SIG-M5 treated with dmso at 0.1 percent for 504 hours (cell line): ENCODE data around the gene RANBP17.
"Not testable (repeated sequence)": the region's sequence is repeated elsewhere in the genome, so short reads cannot be mapped to it uniquely, and the experiment has no call there.

Experiments used
- DNase-seq: peaks from one replicate; lab custom pipeline; 2025; ENCODE audit not compliant: unreplicated experiment; lab: John Stamatoyannopoulos, UW

The RANBP17 gene

DNA sequence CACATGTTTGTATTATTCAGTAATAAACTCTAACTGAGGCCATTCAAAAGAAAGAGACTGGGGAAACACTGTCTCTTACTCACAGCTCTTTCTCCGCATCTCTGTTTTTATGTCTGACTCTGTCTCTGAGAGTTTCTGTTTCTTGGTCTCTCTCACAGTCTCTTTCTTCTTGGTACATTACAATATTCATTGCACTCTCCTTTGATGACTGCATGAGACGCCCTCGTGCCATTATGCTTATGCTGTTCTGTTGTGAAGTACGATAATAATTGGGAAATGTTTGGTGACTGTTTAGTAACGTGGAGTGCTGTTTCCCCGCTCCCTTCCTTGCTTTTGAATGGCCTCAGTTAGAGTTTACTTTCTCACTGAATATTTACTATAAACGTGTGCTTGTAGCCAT is 421.9 kb downstream of the RANBP17 start:
- DNase-seq, result no peak

DNA sequence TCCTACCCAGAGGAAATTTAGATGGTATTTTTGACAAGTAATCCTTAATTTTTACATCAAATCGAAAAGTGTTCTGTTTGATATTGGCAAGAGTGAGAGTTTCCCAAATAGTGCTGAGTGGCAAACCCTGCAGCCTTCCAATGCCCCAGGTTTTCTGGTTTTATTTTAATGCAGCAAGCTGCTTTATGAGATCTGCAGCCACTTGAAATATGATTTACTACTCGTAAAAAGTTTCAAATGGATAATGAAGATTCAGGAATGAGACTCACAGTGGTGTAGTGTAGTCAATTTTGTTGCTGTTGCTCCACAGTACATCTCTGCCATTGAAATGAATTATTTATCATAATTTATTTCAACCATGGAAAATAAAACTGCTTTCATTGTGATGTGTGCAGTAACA is 423.6 kb downstream of the RANBP17 start:
- DNase-seq, result no peak

DNA sequence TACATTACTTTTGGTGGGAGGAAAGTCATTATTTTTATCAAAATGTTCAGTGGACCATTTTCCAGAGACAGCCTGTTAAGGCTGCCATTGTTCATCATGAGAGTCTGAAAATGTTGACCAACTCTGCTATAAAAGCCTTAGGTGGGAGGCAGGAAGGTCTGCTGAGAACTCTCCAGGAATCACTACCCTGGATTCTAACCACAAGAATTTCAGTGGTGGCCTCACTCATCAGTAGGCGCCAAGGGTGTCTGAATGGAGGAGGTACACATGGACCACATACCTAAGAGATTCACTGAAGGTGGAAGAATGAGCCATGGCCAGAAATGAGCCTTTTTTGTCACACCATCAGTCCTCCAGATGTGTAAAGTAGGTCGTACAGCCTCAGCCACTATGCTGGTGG is 426.2 kb downstream of the RANBP17 start:
- no peak for DNase-seq

DNA sequence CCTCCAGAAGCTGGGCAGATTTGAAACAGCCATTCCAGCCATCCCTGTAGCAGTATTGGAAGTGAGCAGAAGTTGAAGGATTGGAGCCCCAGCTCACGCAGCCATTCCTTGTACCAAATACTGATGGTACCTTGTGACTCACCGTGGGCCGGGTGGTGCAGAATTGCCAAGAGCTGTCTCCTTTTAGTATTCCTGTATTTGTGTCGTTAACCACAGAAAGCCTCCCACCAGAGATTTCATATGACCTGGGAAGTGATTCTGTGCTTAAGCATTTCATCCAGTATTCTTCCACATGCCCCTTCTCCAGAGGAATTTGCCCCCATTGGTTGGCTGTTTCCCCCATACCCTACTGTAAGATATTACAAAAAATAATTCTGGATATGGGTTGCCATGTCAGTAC is 429.6 kb downstream of the RANBP17 start:
- DNase-seq, result no peak

DNA sequence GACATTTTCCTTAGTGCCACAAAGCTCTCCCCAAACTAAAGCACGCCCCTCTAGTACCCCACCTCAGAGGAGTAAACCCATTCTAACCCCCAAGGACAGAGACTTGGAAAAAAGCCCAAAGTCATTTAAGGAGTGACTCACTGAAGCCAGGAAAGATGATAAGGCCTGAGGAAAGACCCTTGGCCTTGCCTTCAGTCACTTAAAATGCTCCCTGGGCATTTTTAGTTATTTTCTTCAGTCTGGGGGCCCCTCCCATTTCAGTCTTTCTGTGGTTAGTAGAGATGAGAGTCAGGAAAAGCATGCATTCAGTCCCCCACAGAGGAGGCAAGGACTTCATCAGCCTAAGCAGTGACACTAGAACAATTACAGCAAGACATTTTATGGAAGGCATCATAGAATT is 433.5 kb downstream of the RANBP17 start:
- DNase-seq, result no peak

DNA sequence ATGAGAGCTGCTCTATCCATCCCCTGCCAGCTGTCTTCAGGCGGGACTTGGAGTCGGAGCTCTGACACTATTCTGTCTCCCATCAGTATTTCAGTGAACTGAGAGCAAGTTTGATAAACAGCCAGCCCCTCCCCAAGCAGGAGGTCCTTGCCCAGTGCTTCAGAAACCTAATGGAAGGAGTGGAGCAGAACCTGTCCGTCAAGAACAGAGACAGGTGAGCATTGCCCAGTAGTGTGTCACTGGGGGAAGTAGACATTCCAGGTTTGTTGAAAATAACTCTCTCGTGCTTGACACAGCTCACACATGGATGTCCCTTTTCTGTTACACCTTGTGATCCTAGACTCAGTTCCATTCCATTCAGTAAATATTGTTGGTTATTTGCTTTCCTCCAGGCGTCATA is 434.0 kb downstream of the RANBP17 start:
- DNase-seq, result no peak

DNA sequence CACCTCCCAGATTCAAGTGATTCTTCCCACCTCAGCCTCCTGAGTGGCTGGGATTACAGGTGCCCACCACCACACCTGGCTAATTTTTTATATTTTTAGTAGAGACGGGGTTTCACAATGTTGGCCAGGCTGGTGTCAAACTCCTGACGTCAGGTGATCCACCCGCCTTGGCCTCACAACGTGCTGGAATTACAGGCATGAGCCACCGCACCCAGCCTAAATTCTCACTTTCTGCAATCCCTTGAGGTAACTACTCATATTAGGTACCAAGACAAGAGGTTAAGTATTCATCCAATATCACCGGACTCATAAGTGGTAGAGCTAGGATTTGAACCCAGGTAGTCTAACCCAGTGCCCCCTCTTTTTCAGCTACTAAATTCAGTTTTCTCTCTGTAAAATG is 436.1 kb downstream of the RANBP17 start:
- DNase-seq, result not testable (repeated sequence)

DNA sequence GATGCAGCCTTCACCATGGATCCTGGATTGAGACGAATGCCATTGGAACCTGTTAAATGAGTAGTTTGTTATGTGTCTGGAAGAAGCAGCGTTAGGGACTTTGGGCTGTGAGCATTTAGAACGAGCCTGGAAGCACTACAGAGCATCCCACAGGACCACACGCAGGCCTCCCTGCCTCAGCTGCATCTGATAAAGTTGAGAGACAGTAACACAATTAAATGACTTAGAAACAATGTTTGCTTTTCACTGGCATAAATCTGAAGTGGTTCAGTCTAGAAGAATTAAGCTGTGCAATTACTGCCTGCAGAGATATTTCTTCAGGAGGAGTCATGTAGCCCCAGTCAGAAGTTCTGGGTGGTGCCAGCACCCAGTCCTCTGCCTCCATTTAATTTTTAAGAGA is 437.4 kb downstream of the RANBP17 start:
- DNase-seq, result no peak

DNA sequence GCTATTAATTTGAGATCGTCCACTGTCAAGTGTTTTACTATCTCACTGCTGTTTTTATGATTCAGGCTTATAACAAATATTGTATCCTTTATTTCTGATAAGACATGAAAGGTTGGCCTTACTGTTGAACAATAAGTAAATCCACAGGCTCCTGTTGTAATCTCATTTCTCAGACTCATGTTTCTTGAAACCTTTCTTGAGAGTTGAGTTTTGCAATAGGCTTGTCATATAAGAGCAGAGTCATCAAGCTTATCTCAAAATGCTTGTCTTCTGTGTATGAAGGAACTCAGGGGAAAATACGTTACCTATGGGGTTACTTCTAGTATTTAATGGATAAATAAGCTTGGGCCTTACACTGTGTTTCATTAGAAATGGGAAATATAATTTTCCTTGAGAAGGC is 438.0 kb downstream of the RANBP17 start:
- no peak for DNase-seq

DNA sequence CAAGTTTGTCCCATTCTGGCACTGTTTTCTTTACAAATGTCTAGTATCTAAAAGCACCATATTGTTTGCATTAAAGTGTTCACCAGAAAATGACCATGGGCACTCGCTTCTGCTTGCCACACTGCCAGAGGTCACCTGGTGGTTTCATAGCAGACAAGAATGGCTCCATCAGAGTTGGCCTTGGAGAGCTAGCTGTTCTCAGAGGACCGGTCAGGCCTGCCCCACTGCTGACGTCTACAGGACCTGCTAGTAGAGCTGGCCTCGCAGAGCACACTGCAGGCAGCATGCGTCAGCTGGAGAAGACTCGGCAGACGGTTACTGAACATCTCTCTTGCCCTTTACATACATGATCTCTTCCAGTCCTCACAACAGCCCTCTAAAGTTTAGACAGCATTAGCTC is 438.5 kb downstream of the RANBP17 start:
- no peak for DNase-seq

DNA sequence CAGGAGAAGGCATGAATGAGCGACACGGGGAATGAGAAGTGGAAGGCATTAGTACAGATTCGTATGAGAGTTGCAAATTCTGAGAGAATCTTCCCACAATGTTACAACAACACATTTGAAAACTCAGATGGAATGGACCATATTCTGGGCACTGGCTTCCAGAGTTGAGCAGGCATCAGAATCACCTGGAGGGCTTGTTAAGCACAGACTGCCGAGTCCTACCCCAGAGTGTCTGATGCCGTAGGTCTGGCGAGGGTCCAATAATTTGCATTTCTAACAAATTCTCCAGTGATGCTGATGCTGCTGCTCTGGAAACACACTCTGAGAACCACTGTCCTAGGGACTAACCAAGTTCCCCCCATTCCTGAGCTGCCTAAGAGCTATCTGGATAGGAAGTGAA is 444.3 kb downstream of the RANBP17 start:
- no peak for DNase-seq

DNA sequence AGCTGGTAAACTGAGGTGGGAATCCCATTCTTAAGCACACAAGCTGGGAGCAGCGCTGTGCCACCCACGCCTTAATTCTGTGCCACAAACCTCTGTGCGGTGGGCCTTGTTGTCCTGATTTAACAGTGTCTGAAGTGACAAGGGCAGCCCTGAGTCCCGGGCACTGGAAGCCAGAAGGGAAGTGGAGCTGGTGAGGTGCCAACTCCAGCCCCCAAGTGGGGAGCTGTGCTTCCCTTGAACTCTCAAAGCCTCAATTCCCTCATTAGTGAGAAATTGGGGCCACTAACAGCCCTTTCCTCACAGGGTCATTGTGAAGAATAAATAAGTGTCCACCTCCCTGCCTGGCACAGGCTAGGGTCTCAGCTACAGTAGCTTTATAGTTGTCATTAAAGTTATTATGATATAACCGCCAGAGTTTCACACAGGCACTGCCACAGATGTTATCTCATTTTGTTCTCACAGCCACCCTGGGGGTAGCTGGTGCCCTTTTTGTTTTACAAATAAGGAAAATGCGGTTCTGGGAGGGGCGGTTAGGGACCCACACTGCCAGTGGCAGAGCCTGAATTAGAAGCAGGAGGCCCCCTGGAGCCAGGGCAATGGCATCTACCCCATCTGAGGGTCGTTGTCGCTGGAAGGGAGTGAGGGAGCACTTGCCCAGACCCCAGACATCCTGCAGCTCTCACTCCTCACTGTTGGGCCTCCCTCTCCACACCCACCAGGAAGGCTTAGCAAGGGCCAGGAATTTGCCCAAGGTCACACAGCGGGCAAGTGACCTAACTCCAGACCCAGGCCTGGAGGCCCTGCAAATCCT is 445.2 kb downstream of the RANBP17 start:
- no peak for DNase-seq

DNA sequence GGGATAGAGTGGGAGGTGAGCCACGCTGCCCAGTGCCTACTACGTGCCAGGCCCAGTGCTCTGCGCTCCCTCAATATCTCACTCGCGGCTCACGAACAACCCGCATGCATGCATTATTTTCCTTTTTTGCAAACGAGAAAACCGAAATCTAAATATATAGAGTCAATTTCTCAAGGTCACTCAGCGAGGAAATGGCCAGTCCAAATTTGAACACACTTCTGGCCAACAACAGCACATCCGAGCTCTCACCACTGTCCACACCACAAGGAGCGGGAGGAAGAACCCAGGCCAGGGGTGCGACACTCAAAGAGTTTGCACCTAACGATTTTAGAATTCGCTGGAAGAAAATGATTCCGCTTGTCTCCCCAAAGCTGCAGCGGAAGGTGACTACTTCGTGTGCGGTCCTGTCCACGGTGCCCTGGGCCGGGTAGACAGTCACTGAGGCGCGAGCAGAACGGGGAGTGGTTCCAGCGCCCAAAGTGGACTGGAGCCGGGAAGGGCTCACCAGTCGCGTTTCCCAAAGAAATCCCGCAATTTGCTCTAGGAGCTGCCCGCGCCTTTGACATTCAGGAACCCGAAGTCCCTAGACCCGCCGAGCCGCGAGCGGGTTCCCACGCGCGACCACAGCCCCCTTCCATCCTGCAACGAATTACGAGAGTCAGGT is 446.1 kb downstream of the RANBP17 start:
- no peak for DNase-seq

DNA sequence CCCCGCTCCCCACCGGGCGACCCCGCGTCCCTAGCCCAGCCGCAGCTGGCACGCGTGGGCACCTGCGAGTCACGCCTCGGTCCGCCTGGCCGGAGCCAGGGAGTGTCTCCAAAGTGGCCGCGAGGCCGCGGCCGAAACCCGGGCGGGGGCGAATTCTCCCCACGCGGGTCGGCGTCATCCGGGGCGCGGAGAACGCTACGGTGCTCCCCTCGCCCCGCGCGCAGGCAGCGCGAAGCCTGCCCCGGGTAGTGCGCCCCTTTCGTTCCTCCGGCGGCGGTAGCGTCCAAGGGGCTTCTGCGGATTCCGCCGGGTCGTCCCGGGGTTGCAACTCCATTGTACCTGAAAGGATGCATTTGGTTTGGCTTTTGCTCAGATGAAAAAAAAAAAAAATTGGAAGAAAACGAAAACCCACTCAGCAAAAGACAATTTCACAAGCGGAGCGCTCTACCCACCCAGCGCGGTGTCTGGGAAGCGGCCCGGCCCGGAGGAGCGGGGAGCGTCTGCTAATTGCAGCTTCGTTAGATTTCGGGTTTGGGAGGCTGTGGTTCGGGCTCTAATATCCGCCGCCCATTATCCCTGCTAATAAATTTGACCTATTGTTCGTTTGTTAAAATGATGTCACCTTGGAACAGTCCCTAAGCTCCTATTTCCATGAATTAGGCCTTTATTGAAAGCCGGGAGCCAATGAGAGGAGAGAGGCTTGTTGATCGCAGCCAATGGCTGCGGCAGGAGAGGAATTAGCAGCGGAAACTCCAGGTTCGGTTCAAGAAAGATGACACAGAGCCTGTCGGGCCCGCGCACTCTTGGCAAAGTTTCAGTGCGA is 446.8 kb downstream of the RANBP17 start, which contains the start of gene TLX3:
Gene TLX3 (plus strand): TSS at position 796 of the 823 bp plus-strand sequence. CDS start 118 bp downstream, outside the sequence.
- DNase-seq, result no peak

DNA sequence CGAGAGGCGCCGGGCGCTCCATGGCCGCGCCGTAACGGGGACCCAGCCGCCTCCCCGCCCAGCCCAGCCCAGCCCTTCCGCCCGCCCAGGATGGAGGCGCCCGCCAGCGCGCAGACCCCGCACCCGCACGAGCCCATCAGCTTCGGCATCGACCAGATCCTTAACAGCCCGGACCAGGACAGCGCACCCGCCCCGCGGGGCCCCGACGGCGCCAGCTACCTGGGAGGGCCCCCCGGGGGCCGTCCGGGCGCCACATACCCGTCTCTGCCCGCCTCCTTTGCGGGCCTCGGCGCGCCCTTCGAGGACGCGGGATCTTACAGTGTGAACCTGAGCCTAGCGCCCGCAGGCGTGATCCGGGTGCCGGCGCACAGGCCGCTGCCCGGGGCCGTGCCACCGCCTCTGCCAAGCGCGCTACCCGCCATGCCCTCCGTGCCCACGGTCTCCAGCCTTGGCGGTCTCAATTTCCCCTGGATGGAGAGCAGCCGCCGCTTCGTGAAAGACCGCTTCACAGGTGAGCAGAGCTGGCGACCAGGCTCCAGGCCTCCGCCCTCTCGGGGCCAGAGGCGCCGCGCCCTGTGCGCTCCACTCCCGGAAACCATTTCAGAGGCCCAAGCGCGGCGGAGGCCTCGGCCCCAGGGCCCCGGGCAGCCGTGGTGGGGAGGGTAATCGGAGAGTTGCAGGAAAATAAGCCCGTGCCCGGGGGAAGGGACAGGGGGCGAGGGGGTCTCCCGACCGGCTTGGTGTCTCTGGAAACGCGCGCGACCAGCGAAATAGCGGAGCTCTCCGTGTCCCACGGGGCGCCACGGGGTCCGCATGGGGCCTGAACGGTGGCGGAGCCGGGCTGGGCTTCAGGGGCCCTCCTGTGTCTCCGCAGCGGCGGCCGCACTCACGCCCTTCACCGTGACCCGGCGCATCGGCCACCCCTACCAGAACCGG is 447.7 kb downstream of the RANBP17 start:
- no peak for DNase-seq

DNA sequence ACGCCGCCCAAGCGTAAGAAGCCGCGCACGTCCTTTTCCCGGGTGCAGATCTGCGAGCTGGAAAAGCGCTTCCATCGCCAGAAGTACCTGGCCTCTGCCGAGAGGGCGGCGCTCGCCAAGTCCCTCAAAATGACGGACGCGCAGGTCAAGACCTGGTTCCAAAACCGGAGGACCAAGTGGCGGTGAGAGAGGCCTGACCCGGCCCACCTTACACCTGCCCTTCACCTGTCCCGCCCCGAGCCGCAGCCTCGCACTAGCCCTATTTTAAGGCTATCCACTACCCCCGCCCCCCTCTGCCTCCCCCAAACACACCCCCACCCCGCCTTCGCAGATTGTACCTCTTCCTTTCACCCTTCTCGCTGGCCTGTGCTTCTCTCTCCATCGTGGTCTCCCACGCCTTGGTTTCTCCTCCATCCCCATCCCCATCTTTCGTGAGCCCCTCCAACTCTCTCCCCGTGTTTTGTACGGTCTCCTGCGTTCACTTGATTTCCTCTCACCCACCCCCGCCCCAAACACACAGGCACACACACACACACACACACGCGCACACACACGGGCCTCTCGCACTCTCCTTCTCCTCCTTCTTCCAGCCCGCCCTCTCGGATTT is 448.5 kb downstream of the RANBP17 start:
- DNase-seq, result no peak

DNA sequence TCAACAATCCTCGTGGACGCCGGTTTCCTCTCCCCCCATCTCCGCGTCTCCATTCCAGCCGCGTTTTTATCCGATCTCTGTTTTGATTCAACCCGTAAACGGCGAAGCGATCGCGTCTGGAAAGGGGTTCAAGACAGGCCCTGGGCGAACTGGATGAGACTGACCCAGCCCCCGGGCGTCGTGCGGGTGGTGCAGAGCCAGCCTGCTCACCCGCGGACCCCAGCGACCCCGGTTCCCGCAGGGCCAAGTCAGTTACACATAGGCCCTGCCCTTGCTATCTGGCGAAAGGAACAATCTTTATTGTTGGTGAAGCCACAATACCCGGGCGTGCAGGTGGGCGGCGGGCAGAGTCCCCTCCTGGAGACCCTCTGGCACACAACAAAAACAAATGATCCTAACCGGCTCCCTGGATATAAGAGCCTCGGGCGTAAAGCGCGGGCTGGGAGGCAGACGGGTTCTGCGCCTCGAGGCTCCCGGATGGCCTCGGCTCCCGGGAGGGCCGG is 449.1 kb downstream of the RANBP17 start:
- no peak for DNase-seq

DNA sequence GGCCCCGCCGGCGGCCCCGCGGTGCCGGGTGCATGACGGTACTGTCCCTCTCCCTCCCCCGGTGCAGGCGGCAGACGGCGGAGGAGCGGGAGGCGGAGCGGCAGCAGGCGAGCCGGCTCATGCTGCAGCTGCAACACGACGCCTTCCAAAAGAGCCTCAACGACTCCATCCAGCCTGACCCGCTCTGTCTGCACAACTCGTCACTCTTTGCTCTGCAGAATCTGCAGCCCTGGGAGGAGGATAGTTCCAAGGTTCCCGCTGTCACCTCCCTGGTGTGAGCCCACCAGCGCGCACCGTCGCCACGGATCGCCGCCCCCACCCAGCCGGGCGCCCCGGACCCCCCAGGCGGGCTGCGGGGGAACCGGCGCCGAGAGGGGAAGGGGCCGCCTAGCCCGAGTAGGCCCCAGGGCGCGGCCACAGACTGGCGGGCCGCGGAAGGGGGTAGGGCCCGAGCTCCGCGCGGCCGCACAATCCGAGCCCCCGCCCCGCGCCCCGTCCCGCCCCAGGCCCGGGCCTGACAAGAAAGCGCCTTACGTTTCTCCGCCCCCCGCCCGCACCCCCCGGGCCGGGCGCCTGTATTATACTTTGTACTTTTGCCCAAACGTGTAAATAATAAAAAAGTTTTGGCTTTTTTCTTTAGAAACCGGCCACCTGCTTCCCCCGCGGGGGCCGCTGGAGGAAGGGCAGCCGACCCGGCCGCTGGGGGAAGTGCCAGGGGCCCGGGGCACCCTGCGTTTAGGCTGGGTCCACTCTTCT is 449.7 kb downstream of the RANBP17 start:
- DNase-seq, result peak; percentile 5
